A549 (cell line): Measurements from ENCODE around the gene TSC22D1.

Source experiments
- CBX8 ChIP-seq: fragments of 200-600 bp; sonication (generic); IDR thresholded peaks from 2 replicates; pipeline ENCODE4 v1.6.1; 2016
- CEBPB ChIP-seq, 2 experiments: fragments of >200 bp in 1 of 2; sonication (Bioruptor Twin) in 1 of 2; formaldehyde crosslinking in 1 of 2; IDR thresholded peaks; 2 replicates each; pipeline ENCODE4 v1.6.1; 2012 to 2016
- EHF ChIP-seq: fragments of 250-450 bp; sonication (Bioruptor Pico); IDR thresholded peaks from 2 replicates; pipeline ENCODE4 v1.5.0; 2020; ENCODE audit warnings: mild to moderate bottlenecking
- EP300 ChIP-seq, 2 experiments: fragments of >200 bp; sonication (Bioruptor Twin); formaldehyde crosslinking; IDR thresholded peaks; 2 replicates in 1 of 2; 3 replicates in 1 of 2; pipeline ENCODE4 v1.6.1; 2016 to 2017
- MYC ChIP-seq: IDR thresholded peaks from 2 replicates; pipeline ENCODE4 v1.6.1; 2012; ENCODE audit warnings: mild to moderate bottlenecking, inconsistent platforms, low read length, improper control_type of control experiment, borderline replicate concordance
- POLR2A ChIP-seq: IDR thresholded peaks from 2 replicates; pipeline ENCODE4 v1.6.1; 2012; ENCODE audit warnings: mild to moderate bottlenecking, low read length
- RFX5 ChIP-seq: fragments of 450-650 bp; IDR thresholded peaks from 2 replicates; pipeline ENCODE4 v1.7.1; 2014; ENCODE audit warnings: antibody characterized with exemption, mild to moderate bottlenecking, moderate library complexity
- SREBF2 ChIP-seq: fragments of 450-650 bp; IDR thresholded peaks from 2 replicates; pipeline ENCODE4 v1.6.1; 2014; ENCODE audit warnings: mild to moderate bottlenecking, moderate library complexity
- TF ChIP-seq, protein P1 (sequence below): fragments of >200 bp; sonication (Bioruptor Twin); formaldehyde crosslinking; IDR thresholded peaks from 3 replicates; pipeline ENCODE4 v1.5.1; 2016
- TF ChIP-seq, protein P2 (sequence below): IDR thresholded peaks from 2 replicates; pipeline ENCODE4 v1.6.1; 2012
- TF ChIP-seq, protein P3 (sequence below): IDR thresholded peaks from 2 replicates; pipeline ENCODE4 v1.6.1; 2012; ENCODE audit warnings: low read depth, borderline replicate concordance

DNA sequence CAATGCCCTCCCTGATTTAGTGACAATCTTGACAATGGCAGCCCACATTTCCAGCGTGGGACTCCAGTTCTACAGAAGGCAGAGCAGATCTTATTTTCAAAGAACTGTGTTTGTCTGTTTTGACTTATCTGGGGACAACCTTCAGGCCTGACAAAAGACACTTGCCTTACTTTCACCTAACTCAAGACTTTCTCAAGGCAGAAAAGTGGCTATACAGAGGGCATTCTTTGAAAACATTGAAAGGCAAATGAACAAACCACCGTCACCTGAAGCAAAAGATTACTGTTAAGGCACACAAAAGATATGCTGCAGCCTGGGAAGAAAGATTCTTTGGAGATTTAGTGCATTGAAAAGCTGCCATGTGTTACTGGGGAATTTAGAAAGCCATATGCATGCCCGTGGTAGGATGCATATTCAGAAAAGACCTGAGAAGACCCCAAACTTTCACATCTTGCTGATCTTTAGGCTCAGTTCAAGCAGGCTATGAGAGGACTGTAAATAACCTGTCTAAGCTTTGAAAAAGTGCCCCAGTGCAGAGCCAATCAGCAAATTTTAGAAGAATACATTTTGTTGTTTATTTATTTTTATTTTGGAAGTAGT, 82.8 kb downstream of the TSC22D1 start:
- no peak for TF ChIP-seq RFX5
- TF ChIP-seq, protein P1, sequence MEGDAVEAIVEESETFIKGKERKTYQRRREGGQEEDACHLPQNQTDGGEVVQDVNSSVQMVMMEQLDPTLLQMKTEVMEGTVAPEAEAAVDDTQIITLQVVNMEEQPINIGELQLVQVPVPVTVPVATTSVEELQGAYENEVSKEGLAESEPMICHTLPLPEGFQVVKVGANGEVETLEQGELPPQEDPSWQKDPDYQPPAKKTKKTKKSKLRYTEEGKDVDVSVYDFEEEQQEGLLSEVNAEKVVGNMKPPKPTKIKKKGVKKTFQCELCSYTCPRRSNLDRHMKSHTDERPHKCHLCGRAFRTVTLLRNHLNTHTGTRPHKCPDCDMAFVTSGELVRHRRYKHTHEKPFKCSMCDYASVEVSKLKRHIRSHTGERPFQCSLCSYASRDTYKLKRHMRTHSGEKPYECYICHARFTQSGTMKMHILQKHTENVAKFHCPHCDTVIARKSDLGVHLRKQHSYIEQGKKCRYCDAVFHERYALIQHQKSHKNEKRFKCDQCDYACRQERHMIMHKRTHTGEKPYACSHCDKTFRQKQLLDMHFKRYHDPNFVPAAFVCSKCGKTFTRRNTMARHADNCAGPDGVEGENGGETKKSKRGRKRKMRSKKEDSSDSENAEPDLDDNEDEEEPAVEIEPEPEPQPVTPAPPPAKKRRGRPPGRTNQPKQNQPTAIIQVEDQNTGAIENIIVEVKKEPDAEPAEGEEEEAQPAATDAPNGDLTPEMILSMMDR: no peak
- TF ChIP-seq MYC: no peak
- no peak for TF ChIP-seq EP300 (IDR thresholded peaks at IDR 0.05)
- no peak for TF ChIP-seq SREBF2
- TF ChIP-seq POLR2A: no peak
- TF ChIP-seq EHF: no peak
- no peak for TF ChIP-seq CEBPB (IDR thresholded peaks at IDR 0.05)
- TF ChIP-seq, protein P2, sequence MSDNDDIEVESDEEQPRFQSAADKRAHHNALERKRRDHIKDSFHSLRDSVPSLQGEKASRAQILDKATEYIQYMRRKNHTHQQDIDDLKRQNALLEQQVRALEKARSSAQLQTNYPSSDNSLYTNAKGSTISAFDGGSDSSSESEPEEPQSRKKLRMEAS: no peak
- TF ChIP-seq, protein P3, sequence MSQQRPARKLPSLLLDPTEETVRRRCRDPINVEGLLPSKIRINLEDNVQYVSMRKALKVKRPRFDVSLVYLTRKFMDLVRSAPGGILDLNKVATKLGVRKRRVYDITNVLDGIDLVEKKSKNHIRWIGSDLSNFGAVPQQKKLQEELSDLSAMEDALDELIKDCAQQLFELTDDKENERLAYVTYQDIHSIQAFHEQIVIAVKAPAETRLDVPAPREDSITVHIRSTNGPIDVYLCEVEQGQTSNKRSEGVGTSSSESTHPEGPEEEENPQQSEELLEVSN: no peak
- no peak for TF ChIP-seq CBX8
